Right atrium auricular region (tissue), 2 donors: ENCODE measurements around the gene CHCHD5. TPM values are rescaled to one million over a fixed set of nuclear protein-coding genes. Genes with fewer than 3 reads are reported as not detected.

ENCODE experiments used
- DNase-seq: peaks from one replicate; pipeline ENCODE4 v3.0.0-alpha.2; 2019; ENCODE audit warnings: low spot score
- H3K27ac ChIP-seq, 2 donors: fragments of 200-600 bp; sonication (generic); 1 replicate in 1 of 2; 2 replicates in 1 of 2; pipeline ENCODE4 v1.5.1; 2016 to 2019
- H3K27me3 ChIP-seq, 2 donors: fragments of 200-600 bp; sonication (generic); one replicate each; pipeline versions ENCODE4 v1.5.1 to v1.6.0; 2017 to 2019
- H3K36me3 ChIP-seq: fragments of 200-600 bp; sonication (generic); one replicate; pipeline ENCODE4 v1.5.1; 2016
- H3K4me1 ChIP-seq, 2 donors: fragments of 200-600 bp; sonication (generic); one replicate each; pipeline versions ENCODE4 v1.5.1 to v1.6.0; 2017 to 2019
- H3K4me3 ChIP-seq, 2 donors: fragments of 200-600 bp; sonication (generic); 1 replicate in 1 of 2; 2 replicates in 1 of 2; pipeline ENCODE4 v1.5.1; 2017 to 2019; ENCODE audit warnings: mild to moderate bottlenecking in 1 of 2, moderate library complexity in 1 of 2
- H3K9me3 ChIP-seq, 2 donors: fragments of 200-600 bp; sonication (generic); one replicate each; pipeline ENCODE4 v1.5.1; 2019
- CTCF ChIP-seq, 2 donors: fragments of 200-600 bp; sonication (generic); IDR thresholded peaks; one replicate each; pipeline ENCODE4 v1.5.1; 2019; ENCODE audit warnings: antibody characterized with exemption in 2 of 2
- total RNA-seq, 2 donors: library from RNA; depleted of rRNA; stranded (reverse); fragments of >200 nt; gene quantifications; one replicate each; pipeline ENCODE4 v1.1.0, GENCODE V29; 2016

The CHCHD5 gene
- total RNA-seq, 2 donors from 2014 or later, result 27.4 to 29.4 TPM

- H3K27ac ChIP-seq, result no peak overlapping the region
- no peaks in the 10 kb centered on the region for H3K36me3 ChIP-seq
- H3K9me3 ChIP-seq, result no peaks in the 10 kb centered on the region
- peak; percentile 23 for DNase-seq
- no peak for TF ChIP-seq CTCF (IDR thresholded peaks at IDR 0.05)
- peaks cover 0 to 5% of the 10 kb centered on the region in 2 donors for H3K4me1 ChIP-seq
- no peaks in the 10 kb centered on the region for H3K27me3 ChIP-seq
- H3K4me3 ChIP-seq, result no peak overlapping the region
These were observed 13.3 kb downstream of the CHCHD5 start for GRCh38 chr2:112597537-112598322.

GRCh38 chr2:112600634-112601033 lies 16.2 kb downstream of the CHCHD5 start:
- Histone ChIP-seq H3K27me3 (no peaks in the 10 kb centered on the region), H3K4me3 (no peak overlapping the region), H3K27ac (no peak overlapping the region), H3K4me1 (peaks cover 0 to 5% of the 10 kb centered on the region in 2 donors), H3K36me3 (no peaks in the 10 kb centered on the region), H3K9me3 (no peaks in the 10 kb centered on the region)
- TF ChIP-seq CTCF (IDR thresholded peaks at IDR 0.05), result no peak
- DNase-seq, result no peak

- Histone ChIP-seq H3K27me3 (no peaks in the 10 kb centered on the region), H3K27ac (no peak overlapping the region), H3K36me3 (no peaks in the 10 kb centered on the region), H3K9me3 (no peaks in the 10 kb centered on the region), H3K4me1 (peaks cover 0 to 5% of the 10 kb centered on the region in 2 donors), H3K4me3 (no peak overlapping the region)
- TF ChIP-seq CTCF (IDR thresholded peaks at IDR 0.05), result no peak
- no peak for DNase-seq
These were observed 17.3 kb downstream of the CHCHD5 start for GRCh38 chr2:112601754-112602153.

DNA sequence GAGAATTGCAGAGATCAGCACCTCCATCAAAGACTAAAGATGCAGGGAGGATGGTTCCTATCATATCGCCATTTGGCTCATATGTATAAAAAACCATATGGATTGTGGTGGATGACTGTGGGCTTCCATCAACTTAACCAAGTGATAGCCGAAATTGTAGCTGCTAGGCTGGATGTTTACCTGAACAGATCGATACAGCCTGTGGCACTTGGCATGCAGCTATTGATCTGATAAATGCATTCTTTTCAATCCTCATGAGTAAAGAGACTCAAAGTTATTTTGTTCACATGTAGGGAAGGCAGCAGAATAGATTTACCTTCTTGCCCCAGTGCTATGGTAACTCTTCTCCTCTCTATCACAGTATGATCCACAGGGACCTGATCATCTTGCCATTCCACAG lies 18.5 kb downstream of the CHCHD5 start:
- Histone ChIP-seq H3K27me3 (no peaks in the 10 kb centered on the region), H3K9me3 (no peaks in the 10 kb centered on the region), H3K36me3 (no peaks in the 10 kb centered on the region), H3K27ac (no peak overlapping the region), H3K4me1 (peaks cover 0 to 5% of the 10 kb centered on the region in 2 donors), H3K4me3 (no peak overlapping the region)
- TF ChIP-seq CTCF (IDR thresholded peaks at IDR 0.05), result no peak
- no peak for DNase-seq

- DNase-seq, result no peak
- H3K4me3 ChIP-seq, result no peak overlapping the region
- TF ChIP-seq CTCF (IDR thresholded peaks at IDR 0.05), result no peak
- H3K27me3 ChIP-seq, result no peaks in the 10 kb centered on the region
- H3K27ac ChIP-seq, result no peak overlapping the region
- no peaks in the 10 kb centered on the region for H3K9me3 ChIP-seq
- no peaks in the 10 kb centered on the region for H3K36me3 ChIP-seq
- peaks cover 0 to 5% of the 10 kb centered on the region in 2 donors for H3K4me1 ChIP-seq
These were observed 19.3 kb downstream of the CHCHD5 start for GRCh38 chr2:112603731-112604130.

- DNase-seq, result no peak
- H3K27me3 ChIP-seq, result no peaks in the 10 kb centered on the region
- H3K9me3 ChIP-seq, result no peaks in the 10 kb centered on the region
- no peak for TF ChIP-seq CTCF (IDR thresholded peaks at IDR 0.05)
- H3K36me3 ChIP-seq, result no peaks in the 10 kb centered on the region
- peaks cover 0 to 2% of the 10 kb centered on the region in 2 donors for H3K4me1 ChIP-seq
- H3K4me3 ChIP-seq, result no peak overlapping the region
- no peak overlapping the region for H3K27ac ChIP-seq
These were observed 20.5 kb downstream of the CHCHD5 start for GRCh38 chr2:112604952-112605351.
